OCI-LY7 (cell line): Measurements from ENCODE around the gene MTMR1. TPM values are rescaled to one million over a fixed set of nuclear protein-coding genes. Genes with fewer than 3 reads are reported as not detected.

Experiments used
- BruUV-seq: library from RNA; stranded (reverse); fragments of 400-500 nt; replicated peaks from 2 replicates; lab custom pipeline; 2021; lab: Mats Ljungman, UMichigan
- CTCF ChIA-PET: fragments of 300-600 bp; sonication (Branson Sonifier 250); formaldehyde crosslinking; loops from one replicate; lab custom pipeline; 2022; ENCODE audit warnings: antibody characterized with exemption; ENCODE audit not compliant: unreplicated experiment; lab: Charles Lee
- POLR2A ChIA-PET: fragments of 300-600 bp; sonication (Branson Sonifier 250); formaldehyde crosslinking; loops from one replicate; lab custom pipeline; 2022; ENCODE audit warnings: antibody characterized with exemption; lab: Charles Lee
- DNase-seq: peaks from one replicate; pipeline ENCODE4 v3.0.0-alpha.2; 2015; ENCODE audit warnings: low spot score
- H2AFZ ChIP-seq: fragments of 200-600 bp; sonication (generic), shearing (Covaris generic); 2 replicates; pipeline ENCODE4 v1.6.1; 2014; ENCODE audit warnings: mild to moderate bottlenecking, antibody characterized with exemption, low read length, moderate library complexity
- H3K27ac ChIP-seq: fragments of 200-600 bp; sonication (generic); 2 replicates; pipeline ENCODE4 v1.5.1; 2014; ENCODE audit warnings: mixed run types, low read depth, mild to moderate bottlenecking, moderate library complexity, low read length, inconsistent platforms; ENCODE audit not compliant: poor library complexity, severe bottlenecking
- H3K36me3 ChIP-seq: fragments of 200-600 bp; sonication (generic); 2 replicates; pipeline ENCODE4 v1.6.1; 2014; ENCODE audit warnings: mild to moderate bottlenecking, antibody characterized with exemption, low read length, moderate library complexity, mixed read lengths; ENCODE audit not compliant: insufficient read depth
- H3K4me1 ChIP-seq: fragments of 200-600 bp; sonication (generic); 2 replicates; pipeline ENCODE4 v1.5.1; 2014; ENCODE audit warnings: mild to moderate bottlenecking, low read length; ENCODE audit not compliant: insufficient read depth, poor library complexity, severe bottlenecking
- H3K4me2 ChIP-seq: fragments of 200-600 bp; sonication (generic); 2 replicates; pipeline ENCODE4 v1.6.1; 2014; ENCODE audit warnings: mild to moderate bottlenecking, low read length
- H3K4me3 ChIP-seq: fragments of 200-600 bp; sonication (generic); 2 replicates; pipeline ENCODE4 v1.5.1; 2014; ENCODE audit warnings: mild to moderate bottlenecking, low read depth, low read length; ENCODE audit not compliant: poor library complexity, severe bottlenecking
- H3K79me2 ChIP-seq: fragments of 200-600 bp; sonication (generic); 2 replicates; pipeline ENCODE4 v1.6.1; 2016; ENCODE audit warnings: low read depth, mild to moderate bottlenecking, low read length, moderate library complexity, mixed read lengths; ENCODE audit not compliant: insufficient read depth
- H3K9me2 ChIP-seq: fragments of 200-600 bp; sonication (generic); 2 replicates; pipeline ENCODE4 v1.6.1; 2016; ENCODE audit warnings: mild to moderate bottlenecking, low read length, mixed read lengths; ENCODE audit not compliant: insufficient read depth
- H3K9me3 ChIP-seq: fragments of 200-600 bp; sonication (generic); 2 replicates; pipeline ENCODE4 v1.6.1; 2014; ENCODE audit warnings: mild to moderate bottlenecking, mixed run types, low read length, mixed read lengths
- H4K20me1 ChIP-seq: fragments of 200-600 bp; sonication (generic); 2 replicates; pipeline ENCODE4 v1.6.1; 2014; ENCODE audit warnings: mild to moderate bottlenecking, antibody characterized with exemption, low read length, moderate library complexity, mixed read lengths; ENCODE audit not compliant: insufficient read depth
- EZH2phosphoT487 ChIP-seq: fragments of 200-600 bp; sonication (generic); IDR thresholded peaks from 2 replicates; pipeline ENCODE4 v1.6.1; 2018; ENCODE audit warnings: low read depth, borderline replicate concordance, mild to moderate bottlenecking, mixed run types, antibody characterized with exemption, low read length, moderate library complexity, mixed read lengths
- intact Hi-C: fragments of 100-400 bp; cut with micrococcal nuclease; formaldehyde crosslinking; loops from one replicate; pipeline ENCODE4 v1.10.0; 2022; ENCODE audit not compliant: unreplicated experiment
- total RNA-seq, 2 experiments: library from RNA; depleted of rRNA in 1 of 2; stranded (reverse); fragments of >200 nt in 1 of 2; shearing (Covaris generic) in 1 of 2; gene quantifications; 2 replicates each; pipeline ENCODE4 v1.2.3, GENCODE V29; 2014 to 2022
- TF ChIP-seq, protein P1 (sequence below): fragments of 200-600 bp; sonication (generic); conservative IDR thresholded peaks from 2 replicates; pipeline ENCODE4 v1.5.1; 2014; ENCODE audit warnings: mild to moderate bottlenecking, antibody characterized with exemption, low read length, moderate library complexity, mixed read lengths

MTMR1 gene
- total RNA-seq, 2 experiments from 2014 or later = 49.7 to 57.6 TPM

GRCh38 chrX:150770623-150771022, 77.4 kb downstream of the MTMR1 start:
- POLR2A ChIA-PET = no interaction called here
- H3K9me3 ChIP-seq = no peaks in the 10 kb centered on the region
- no peak overlapping the region for H3K27ac ChIP-seq
- H4K20me1 ChIP-seq = no peaks in the 10 kb centered on the region
- no peaks in the 10 kb centered on the region for H3K9me2 ChIP-seq
- CTCF ChIA-PET = no interaction called here
- H2AFZ ChIP-seq = no peak overlapping the region
- no peaks in the 10 kb centered on the region for H3K36me3 ChIP-seq
- intact Hi-C loops = loop anchor here (5.0 kb wide), 1 partner anchor 212 kb away; the partner anchor contains the start of gene HMGB3
- no peak for DNase-seq
- no peaks in the 10 kb centered on the region for H3K4me1 ChIP-seq
- H3K4me2 ChIP-seq = no peak overlapping the region
- no peaks in the 10 kb centered on the region for H3K79me2 ChIP-seq
- H3K4me3 ChIP-seq = no peak overlapping the region
- TF ChIP-seq EZH2phosphoT487 = no peak
- TF ChIP-seq, protein P1, sequence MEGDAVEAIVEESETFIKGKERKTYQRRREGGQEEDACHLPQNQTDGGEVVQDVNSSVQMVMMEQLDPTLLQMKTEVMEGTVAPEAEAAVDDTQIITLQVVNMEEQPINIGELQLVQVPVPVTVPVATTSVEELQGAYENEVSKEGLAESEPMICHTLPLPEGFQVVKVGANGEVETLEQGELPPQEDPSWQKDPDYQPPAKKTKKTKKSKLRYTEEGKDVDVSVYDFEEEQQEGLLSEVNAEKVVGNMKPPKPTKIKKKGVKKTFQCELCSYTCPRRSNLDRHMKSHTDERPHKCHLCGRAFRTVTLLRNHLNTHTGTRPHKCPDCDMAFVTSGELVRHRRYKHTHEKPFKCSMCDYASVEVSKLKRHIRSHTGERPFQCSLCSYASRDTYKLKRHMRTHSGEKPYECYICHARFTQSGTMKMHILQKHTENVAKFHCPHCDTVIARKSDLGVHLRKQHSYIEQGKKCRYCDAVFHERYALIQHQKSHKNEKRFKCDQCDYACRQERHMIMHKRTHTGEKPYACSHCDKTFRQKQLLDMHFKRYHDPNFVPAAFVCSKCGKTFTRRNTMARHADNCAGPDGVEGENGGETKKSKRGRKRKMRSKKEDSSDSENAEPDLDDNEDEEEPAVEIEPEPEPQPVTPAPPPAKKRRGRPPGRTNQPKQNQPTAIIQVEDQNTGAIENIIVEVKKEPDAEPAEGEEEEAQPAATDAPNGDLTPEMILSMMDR = no peak
- no TSS peak for BruUV-seq

DNA sequence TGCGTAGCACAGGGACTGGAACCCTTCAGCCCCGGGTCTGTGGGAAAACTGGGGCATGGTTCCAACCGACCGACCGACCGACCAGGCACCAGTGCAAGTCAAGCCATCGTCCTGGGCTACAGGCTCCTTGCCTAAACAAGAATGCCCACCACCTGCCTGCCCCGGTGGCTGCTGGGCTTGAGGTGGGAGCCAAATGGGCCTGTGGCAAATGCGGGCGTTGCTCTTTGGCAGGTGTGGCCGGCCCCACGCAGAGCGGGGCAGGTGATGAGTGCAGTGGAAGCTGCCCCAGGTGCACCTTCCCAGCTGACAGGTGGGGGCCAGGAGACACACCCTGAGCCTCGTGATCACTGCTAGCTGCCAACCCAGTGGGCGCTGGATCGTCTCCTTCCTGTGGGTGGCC, 77.9 kb downstream of the MTMR1 start:
- Histone ChIP-seq H3K79me2 (no peaks in the 10 kb centered on the region), H3K4me2 (no peak overlapping the region), H3K36me3 (no peaks in the 10 kb centered on the region), H3K9me3 (no peaks in the 10 kb centered on the region), H3K4me3 (no peak overlapping the region), H3K4me1 (no peaks in the 10 kb centered on the region), H2AFZ (no peak overlapping the region), H3K27ac (no peak overlapping the region), H4K20me1 (no peaks in the 10 kb centered on the region), H3K9me2 (no peaks in the 10 kb centered on the region)
- no TSS peak for BruUV-seq
- CTCF ChIA-PET = interaction anchor here (0.7 kb wide), 1 partner anchor 212 kb away, joined by 3 read pairs; the partner anchor contains the start of gene HMGB3
- intact Hi-C loops = loop anchor here (5.0 kb wide), 1 partner anchor 211 kb away; the partner anchor contains the start of gene HMGB3
- DNase-seq = no peak
- POLR2A ChIA-PET = no interaction called here
- no peak for TF ChIP-seq EZH2phosphoT487
- TF ChIP-seq, protein P1 = no peak
